Activated T-cell treated with anti-CD3 and anti-CD28 coated beads, Interleukin-2, amount 50 U/mL, for 72 hours (primary cell): Measurements from ENCODE around the gene MCU. TPM values are rescaled to one million over a fixed set of nuclear protein-coding genes. Genes with fewer than 3 reads are reported as not detected.
A peak's percentile ranks its signal among the peaks of the same experiment; 100 is the strongest.

Experiments used
- ATAC-seq, 2 donors: fragments of 150-1000 bp; cut with Tn5 transposase; replicated peaks in 1 of 2; 2 replicates each; pipeline ENCODE4 v1.10.0; 2021; ENCODE audit warnings: moderate library complexity in 2 of 2, mild to moderate bottlenecking in 1 of 2
- DNase-seq, 2 donors: peaks; one replicate each; pipeline ENCODE4 v3.0.0; 2021 to 2022; ENCODE audit warnings: mixed read lengths in 1 of 2
- H3K27ac Mint-ChIP-seq: one replicate; pipeline ENCODE4 v1.8.0; 2022; ENCODE audit warnings: mild to moderate bottlenecking, moderate library complexity, mixed read lengths
- H3K27me3 Mint-ChIP-seq: one replicate; pipeline ENCODE4 v1.8.0; 2022; ENCODE audit warnings: low read depth, mixed read lengths
- H3K36me3 Mint-ChIP-seq, 2 donors: one replicate each; pipeline ENCODE4 v1.8.0; 2022; ENCODE audit warnings: mixed read lengths in 2 of 2, mild to moderate bottlenecking in 1 of 2; ENCODE audit not compliant: insufficient read depth in 2 of 2
- H3K4me1 Mint-ChIP-seq: one replicate; pipeline ENCODE4 v1.8.0; 2022; ENCODE audit warnings: low read depth, mixed read lengths
- H3K4me3 Mint-ChIP-seq, 2 donors: one replicate each; pipeline ENCODE4 v1.8.0; 2022; ENCODE audit warnings: mild to moderate bottlenecking in 2 of 2, mixed read lengths in 2 of 2, moderate library complexity in 2 of 2
- H3K9me3 Mint-ChIP-seq, 2 donors: one replicate each; pipeline ENCODE4 v1.8.0; 2022; ENCODE audit warnings: mixed read lengths in 2 of 2
- total RNA-seq, 2 donors: library from RNA; stranded (reverse); gene quantifications; one replicate each; pipeline ENCODE4 v1.2.3, GENCODE V29; 2022

The MCU gene
- total RNA-seq, 2 donors from 2014 or later: 16.3 to 18.9 TPM

DNA sequence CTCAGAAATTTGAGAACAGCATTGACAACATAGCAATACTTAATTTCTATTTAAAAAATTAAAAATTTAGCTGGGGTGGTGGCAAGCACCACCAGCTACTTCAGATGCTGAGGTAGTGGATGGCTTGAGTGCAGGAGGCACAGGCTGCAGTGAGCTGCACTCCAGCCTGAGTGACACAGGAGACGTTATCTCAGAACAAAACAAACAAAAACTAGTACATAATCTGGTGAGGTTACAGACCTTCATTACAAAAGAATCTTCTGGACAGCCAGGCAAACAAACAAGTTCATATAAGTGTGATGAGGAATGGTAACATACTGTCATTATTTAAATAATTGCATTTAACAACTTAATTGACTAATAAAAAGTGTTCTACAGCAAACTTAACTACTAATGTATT, 124.6 kb downstream of the MCU start:
- Mint-ChIP-seq H3K27ac (no peak overlapping the region), H3K9me3 (no peaks in the 10 kb centered on the region), H3K4me1 (no peaks in the 10 kb centered on the region), H3K36me3 (no peaks in the 10 kb centered on the region), H3K27me3 (no peaks in the 10 kb centered on the region), H3K4me3 (no peak overlapping the region)
- ATAC-seq (no peak), DNase-seq (no peak)

DNA sequence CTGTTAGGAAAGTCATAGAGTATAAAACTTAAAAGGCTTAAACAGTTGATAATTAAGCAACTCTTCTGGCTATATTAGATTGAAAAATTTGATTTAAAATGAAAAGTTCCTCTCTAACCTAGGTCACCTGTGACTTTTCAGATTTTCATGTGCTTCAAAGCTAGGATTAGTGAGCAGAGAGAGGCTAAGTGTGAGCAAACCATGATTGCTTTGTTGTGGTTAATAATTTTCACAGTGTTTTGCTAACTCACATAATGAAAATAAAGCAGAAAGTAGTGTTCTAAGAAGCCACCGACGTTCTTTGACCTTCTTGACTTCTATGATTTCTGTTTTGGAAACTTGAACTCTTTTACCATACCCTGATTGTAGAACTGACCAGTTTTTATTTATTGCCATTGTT, 126.1 kb downstream of the MCU start:
- H3K9me3 Mint-ChIP-seq: peaks cover 0 to 2% of the 10 kb centered on the region in 2 donors
- no peak for ATAC-seq
- H3K27me3 Mint-ChIP-seq: no peaks in the 10 kb centered on the region
- no peak overlapping the region for H3K27ac Mint-ChIP-seq
- DNase-seq: no peak
- no peaks in the 10 kb centered on the region for H3K4me1 Mint-ChIP-seq
- no peaks in the 10 kb centered on the region for H3K36me3 Mint-ChIP-seq
- H3K4me3 Mint-ChIP-seq: no peak overlapping the region

DNA sequence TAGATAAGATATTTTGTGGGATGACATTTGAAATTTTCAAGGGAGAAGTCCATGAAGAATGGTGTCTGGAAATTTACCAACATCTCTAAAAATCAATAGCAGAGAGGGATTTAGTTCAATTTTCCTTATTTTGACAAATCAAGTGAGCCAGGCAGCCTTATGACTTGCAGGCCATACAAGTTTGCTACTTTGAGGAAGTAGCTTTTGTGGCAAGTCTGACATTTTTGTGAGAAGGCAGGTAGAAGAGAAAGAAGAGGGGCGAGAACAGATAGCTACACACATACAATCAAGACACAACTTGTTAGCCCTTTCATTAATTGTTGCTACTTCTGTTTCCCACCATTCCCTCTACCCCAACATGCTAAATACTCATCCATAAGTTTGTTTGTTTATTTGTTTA, 127.1 kb downstream of the MCU start:
- ATAC-seq: no peak
- Mint-ChIP-seq H3K27ac (no peak overlapping the region), H3K36me3 (no peaks in the 10 kb centered on the region), H3K27me3 (no peaks in the 10 kb centered on the region), H3K9me3 (peaks cover 0 to 2% of the 10 kb centered on the region in 2 donors), H3K4me1 (no peaks in the 10 kb centered on the region), H3K4me3 (no peak overlapping the region)
- no peak for DNase-seq

DNA sequence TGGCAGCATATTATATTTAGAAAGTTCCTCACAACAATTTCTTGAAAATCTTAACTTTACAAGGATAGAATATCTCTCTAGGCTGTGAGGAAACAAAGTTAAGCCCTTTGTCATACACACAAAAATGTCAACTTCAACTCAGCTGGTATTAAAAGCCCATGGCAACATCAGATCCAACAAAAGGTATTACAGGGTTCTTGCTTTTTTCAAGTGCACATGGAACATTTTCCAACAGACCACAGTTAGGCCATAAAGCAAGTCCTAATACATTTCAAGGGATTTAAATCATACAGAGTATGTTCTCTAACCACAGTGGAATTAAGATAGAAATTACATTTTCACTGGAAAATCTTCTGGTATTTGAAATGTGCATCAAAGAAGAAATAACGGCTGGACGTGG, 129.7 kb downstream of the MCU start:
- Mint-ChIP-seq H3K9me3 (peaks cover 0 to 2% of the 10 kb centered on the region in 2 donors), H3K27ac (no peak overlapping the region), H3K4me3 (no peak overlapping the region), H3K4me1 (no peaks in the 10 kb centered on the region), H3K27me3 (no peaks in the 10 kb centered on the region), H3K36me3 (no peaks in the 10 kb centered on the region)
- ATAC-seq (no peak), DNase-seq (no peak)

DNA sequence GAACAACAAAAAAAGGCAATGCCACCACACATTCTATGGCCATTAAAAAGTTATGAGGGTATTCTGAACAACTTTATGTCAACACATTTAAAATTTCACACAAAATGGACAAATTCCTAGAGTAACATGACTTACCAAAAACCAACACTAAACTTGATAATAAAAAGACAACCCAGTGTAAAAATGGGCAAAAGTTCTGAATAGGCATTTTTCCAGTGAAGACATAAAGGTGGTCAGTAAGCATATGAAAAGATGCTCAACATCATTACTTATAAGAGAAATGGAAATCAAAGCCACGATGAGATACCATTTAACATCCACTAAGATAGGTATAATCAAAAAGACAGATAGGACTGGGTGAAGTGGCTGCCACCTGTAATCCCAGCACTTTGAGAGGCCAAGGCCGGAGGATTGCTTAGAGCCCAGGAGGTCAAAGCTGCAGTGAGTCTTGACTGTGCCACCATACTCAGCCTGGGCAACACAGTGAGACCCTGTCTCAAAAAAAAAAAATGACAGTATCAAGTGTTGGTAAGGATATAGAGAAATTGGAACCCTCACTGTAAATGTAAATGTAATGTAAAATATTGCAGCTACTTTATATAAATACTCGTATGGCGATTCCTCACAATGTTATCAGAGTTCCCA, 130.5 kb downstream of the MCU start:
- Mint-ChIP-seq H3K27me3 (no peaks in the 10 kb centered on the region), H3K27ac (no peak overlapping the region), H3K4me3 (no peak overlapping the region), H3K4me1 (no peaks in the 10 kb centered on the region), H3K9me3 (peaks cover 0 to 2% of the 10 kb centered on the region in 2 donors), H3K36me3 (no peaks in the 10 kb centered on the region)
- no peak for DNase-seq
- ATAC-seq: no peak

DNA sequence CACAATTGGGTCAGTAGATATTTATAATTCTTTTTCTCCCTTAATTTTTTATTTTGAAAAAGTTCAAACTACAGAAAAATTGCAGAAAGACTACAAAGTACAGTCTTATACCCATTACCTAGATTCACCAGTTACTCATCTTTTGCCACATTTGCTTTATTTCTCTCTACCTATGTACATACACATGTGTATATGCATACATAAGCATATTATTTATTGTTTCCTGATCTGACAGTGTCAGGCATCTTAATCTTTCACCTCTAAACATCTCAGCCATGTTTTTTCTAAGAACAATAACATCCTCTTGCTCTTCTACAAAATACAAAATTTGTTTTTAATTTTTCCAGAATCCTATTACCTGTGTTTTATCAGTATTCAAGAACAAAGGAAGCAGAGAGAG, 133.2 kb downstream of the MCU start:
- no peaks in the 10 kb centered on the region for H3K36me3 Mint-ChIP-seq
- H3K4me1 Mint-ChIP-seq: no peaks in the 10 kb centered on the region
- no peak for DNase-seq
- no peak for ATAC-seq
- H3K4me3 Mint-ChIP-seq: no peak overlapping the region
- H3K27me3 Mint-ChIP-seq: no peaks in the 10 kb centered on the region
- peaks cover 0 to 2% of the 10 kb centered on the region in 2 donors for H3K9me3 Mint-ChIP-seq
- no peak overlapping the region for H3K27ac Mint-ChIP-seq

DNA sequence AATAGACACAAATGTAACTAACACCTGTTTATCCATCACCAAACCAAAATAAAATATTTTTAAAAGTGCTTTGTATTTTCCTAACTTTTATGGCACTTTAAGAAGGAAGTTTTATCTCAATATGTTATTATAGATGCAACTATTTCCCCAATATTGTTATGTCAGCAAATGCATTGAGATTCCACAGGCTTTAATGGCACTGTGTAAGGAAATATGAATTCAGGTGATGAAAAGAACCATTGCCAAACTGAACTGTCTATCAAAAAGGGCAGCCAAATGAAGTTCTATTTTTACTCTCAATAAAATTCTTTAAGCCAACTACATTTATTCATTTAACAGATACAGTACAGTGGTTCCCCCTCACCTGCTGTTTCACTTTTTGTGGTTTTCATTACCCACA, 134.4 kb downstream of the MCU start:
- H3K27me3 Mint-ChIP-seq: no peaks in the 10 kb centered on the region
- ATAC-seq (no peak), DNase-seq (no peak)
- no peaks in the 10 kb centered on the region for H3K4me1 Mint-ChIP-seq
- H3K27ac Mint-ChIP-seq: no peak overlapping the region
- H3K36me3 Mint-ChIP-seq: no peaks in the 10 kb centered on the region
- H3K9me3 Mint-ChIP-seq: peaks cover 0 to 2% of the 10 kb centered on the region in 2 donors
- H3K4me3 Mint-ChIP-seq: no peak overlapping the region

DNA sequence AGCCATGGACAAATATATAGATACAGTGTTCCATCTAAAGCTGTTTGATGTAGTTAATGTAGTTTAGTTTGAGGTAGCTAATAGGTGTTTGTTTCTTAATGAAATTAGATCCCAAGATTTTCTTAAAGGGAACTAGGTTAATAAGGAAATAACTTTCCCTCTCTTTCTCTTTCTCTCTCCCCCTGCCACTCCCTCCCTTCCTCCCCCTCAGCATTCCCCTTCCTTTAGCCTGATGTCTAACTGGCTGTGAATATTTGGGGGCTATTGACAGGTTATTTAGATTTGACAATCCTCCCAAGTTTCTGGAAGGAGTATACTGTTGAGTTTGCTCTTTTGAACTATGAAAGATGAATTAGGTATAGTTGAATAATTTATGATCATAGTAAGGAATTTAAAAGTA, 136.4 kb downstream of the MCU start:
- Mint-ChIP-seq H3K4me1 (no peaks in the 10 kb centered on the region), H3K27ac (no peak overlapping the region), H3K27me3 (no peaks in the 10 kb centered on the region), H3K9me3 (no peaks in the 10 kb centered on the region), H3K4me3 (no peak overlapping the region), H3K36me3 (no peaks in the 10 kb centered on the region)
- ATAC-seq (no peak), DNase-seq (no peak)

DNA sequence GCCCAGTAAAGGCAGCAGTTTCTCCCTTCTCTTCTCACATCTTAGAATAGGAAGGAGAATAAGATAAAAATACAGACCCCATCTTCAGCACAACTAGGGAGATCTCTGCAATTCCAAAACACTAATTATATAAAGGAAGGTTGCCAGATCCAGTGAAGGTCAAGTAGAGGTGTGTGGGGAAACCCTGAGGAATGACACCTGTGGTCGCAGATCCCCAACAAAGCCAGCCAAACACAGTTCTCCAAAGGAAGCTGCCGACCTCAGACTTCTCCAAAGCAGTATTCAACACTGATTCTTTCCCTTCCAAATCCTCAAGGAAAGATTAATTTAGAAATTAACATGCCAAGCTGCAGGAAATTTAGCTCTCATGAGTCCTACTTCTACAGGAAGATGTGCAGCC, 138.7 kb downstream of the MCU start:
- peak overlapping the region; percentile 48 for H3K27ac Mint-ChIP-seq
- no peak overlapping the region for H3K4me3 Mint-ChIP-seq
- DNase-seq: no peak

DNA sequence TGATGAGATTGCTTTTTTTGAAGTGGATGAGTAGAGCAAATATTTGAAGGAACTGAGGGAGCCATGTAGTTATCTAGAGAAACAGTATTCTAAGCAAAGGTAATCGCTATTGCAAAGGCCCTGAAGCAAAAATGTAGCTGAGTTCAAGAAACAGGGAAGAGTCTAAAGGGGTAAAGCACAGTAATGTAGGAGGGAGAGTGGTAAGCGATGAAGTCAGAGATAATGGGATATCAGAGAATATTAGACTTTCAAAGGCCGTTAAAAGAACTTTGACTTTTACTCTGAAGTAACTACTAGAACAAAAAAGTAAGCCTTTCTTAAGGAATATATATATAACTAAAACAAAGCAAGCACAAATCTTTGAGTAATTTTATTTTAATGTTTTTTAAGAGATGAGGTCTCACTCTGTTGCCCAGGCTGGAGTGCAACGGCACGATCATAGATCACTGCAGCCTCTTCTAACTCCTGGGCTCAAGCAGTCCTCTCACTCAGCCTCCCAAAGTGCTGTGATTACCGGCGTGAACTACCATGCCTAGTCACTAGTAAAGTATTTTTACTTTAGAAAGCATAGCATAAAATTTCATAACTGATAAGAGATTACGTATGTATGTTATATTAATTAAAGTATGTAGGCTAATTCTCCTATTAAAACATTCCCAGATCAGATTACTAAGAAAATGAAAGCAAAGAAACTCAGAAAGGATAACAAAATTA, 139.9 kb downstream of the MCU start:
- Mint-ChIP-seq H3K36me3 (no peaks in the 10 kb centered on the region), H3K27me3 (no peaks in the 10 kb centered on the region), H3K27ac (no peak overlapping the region), H3K4me1 (no peaks in the 10 kb centered on the region), H3K9me3 (no peaks in the 10 kb centered on the region), H3K4me3 (no peak overlapping the region)
- DNase-seq (no peak), ATAC-seq (no peak)

More for the DNA sequence above, 138.7 kb downstream of the MCU start:
- Mint-ChIP-seq H3K9me3 (no peaks in the 10 kb centered on the region), H3K4me1 (no peaks in the 10 kb centered on the region), H3K36me3 (no peaks in the 10 kb centered on the region), H3K27me3 (no peaks in the 10 kb centered on the region)
- ATAC-seq: no peak

DNA sequence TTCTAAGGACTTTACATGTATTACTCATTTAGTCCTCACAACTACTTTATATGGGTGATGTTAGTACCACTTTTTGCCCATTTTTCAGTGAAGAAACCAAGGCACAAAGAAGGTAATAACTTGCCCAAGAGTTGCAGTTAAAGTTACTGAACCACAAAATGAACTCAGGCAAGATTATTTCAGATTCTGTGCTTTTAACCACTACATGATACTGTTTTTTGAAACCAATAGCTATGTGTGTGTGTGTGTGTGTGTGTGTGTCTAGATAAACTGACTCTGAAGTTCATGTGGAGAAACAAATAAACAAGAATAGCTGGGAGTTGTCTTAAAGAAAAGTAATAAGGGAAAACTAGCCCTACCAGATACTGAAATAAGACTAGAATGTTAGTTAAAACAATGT, 140.8 kb downstream of the MCU start:
- Mint-ChIP-seq H3K36me3 (no peaks in the 10 kb centered on the region), H3K9me3 (no peaks in the 10 kb centered on the region), H3K4me3 (no peak overlapping the region), H3K4me1 (no peaks in the 10 kb centered on the region), H3K27me3 (no peaks in the 10 kb centered on the region), H3K27ac (no peak overlapping the region)
- no peak for DNase-seq
- no peak for ATAC-seq

DNA sequence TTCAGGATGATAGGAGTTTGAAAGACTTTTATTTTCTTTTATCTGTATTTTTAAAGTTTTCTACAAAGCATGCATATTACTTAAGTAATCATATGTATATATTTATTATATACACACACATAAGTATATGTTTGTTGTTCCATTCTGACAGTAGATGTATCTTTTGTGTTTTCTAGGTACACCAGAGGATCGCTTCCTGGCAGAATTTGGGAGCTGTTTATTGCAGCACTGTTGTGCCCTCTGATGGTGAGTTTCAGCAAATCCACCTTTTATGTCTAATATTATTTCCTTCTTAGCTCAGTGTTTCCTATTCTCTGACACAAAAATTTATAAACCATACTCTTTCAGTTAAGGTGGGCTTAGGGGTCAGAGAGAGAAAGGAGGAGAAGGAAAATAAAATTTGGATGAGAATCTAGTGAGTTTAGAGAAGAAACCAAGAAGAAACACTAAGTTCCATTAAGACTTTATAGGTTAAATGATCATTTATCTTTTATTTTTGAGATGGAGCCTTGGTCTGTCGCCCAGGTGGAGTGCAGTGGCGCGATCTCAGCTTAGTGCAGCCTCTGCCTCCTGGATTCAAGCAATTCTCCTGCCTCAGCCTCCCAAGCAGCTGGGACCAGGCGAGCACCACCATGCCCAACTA, 142.4 kb downstream of the MCU start:
- H3K36me3 Mint-ChIP-seq: no peaks in the 10 kb centered on the region
- DNase-seq (peak; percentile 23 to 25), ATAC-seq (no peak)
- H3K27me3 Mint-ChIP-seq: no peaks in the 10 kb centered on the region
- no peak overlapping the region for H3K4me3 Mint-ChIP-seq
- H3K9me3 Mint-ChIP-seq: no peaks in the 10 kb centered on the region
- H3K4me1 Mint-ChIP-seq: no peaks in the 10 kb centered on the region
- H3K27ac Mint-ChIP-seq: no peak overlapping the region

DNA sequence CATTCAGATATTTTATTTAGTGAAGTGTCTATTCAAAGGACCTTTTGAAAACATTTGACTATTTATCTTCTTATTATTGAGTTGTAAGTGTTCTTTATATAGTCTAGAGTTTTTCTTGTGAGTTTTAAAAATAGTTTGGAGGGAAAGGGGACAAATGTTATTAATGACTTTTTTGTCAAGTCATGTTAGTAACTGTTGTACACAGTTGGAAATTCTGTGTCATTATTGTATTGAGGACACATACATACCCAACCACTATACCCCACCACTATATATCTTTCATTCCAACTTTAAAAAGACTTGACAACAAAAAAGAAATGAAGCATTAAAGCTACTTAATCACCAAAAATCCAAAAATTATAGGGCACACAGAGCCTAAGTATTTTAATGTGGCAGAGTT, 148.4 kb downstream of the MCU start:
- Mint-ChIP-seq H3K4me1 (no peaks in the 10 kb centered on the region), H3K4me3 (no peak overlapping the region), H3K36me3 (no peaks in the 10 kb centered on the region), H3K27me3 (no peaks in the 10 kb centered on the region), H3K9me3 (no peaks in the 10 kb centered on the region), H3K27ac (no peak overlapping the region)
- ATAC-seq: no peak
- no peak for DNase-seq
